Smooth muscle cell (in vitro differentiated cells): Measurements from ENCODE around the gene TNRC6A. TPM values are rescaled to one million over a fixed set of nuclear protein-coding genes. Genes with fewer than 3 reads are reported as not detected.

ENCODE experiments used
- DNase-seq: peaks from one replicate; lab custom pipeline; 2025; ENCODE audit not compliant: unreplicated experiment; lab: John Stamatoyannopoulos, UW
- H2AFZ ChIP-seq: fragments of 200-600 bp; sonication (generic); 2 replicates; pipeline ENCODE4 v1.6.0; 2016; ENCODE audit warnings: antibody characterized with exemption, low read depth, mild to moderate bottlenecking
- H3F3A ChIP-seq: fragments of 200-600 bp; sonication (generic); 2 replicates; pipeline ENCODE4 v1.6.0; 2017; ENCODE audit warnings: antibody characterized with exemption, low read depth
- H3K27ac ChIP-seq: fragments of 200-600 bp; sonication (generic); 2 replicates; pipeline ENCODE4 v1.5.1; 2016; ENCODE audit warnings: low read depth, mild to moderate bottlenecking
- H3K27me3 ChIP-seq: fragments of 200-600 bp; sonication (generic); 2 replicates; pipeline ENCODE4 v1.6.1; 2016; ENCODE audit warnings: low read depth, mild to moderate bottlenecking
- H3K36me3 ChIP-seq: fragments of 200-600 bp; sonication (generic); 2 replicates; pipeline ENCODE4 v1.5.1; 2016; ENCODE audit warnings: low read depth
- H3K4me1 ChIP-seq: fragments of 200-600 bp; sonication (generic); 2 replicates; pipeline ENCODE4 v1.5.1; 2016; ENCODE audit warnings: low read depth
- H3K4me2 ChIP-seq: fragments of 200-600 bp; sonication (generic); 2 replicates; pipeline ENCODE4 v1.6.0; 2016; ENCODE audit warnings: mild to moderate bottlenecking
- H3K4me3 ChIP-seq: fragments of 200-600 bp; sonication (generic); 2 replicates; pipeline ENCODE4 v1.5.1; 2016; ENCODE audit warnings: mild to moderate bottlenecking
- H3K79me2 ChIP-seq: fragments of 200-600 bp; sonication (generic); 2 replicates; pipeline ENCODE4 v1.6.0; 2016; ENCODE audit warnings: low read depth, mild to moderate bottlenecking
- H3K9ac ChIP-seq: fragments of 200-600 bp; sonication (generic); 2 replicates; pipeline ENCODE4 v1.6.0; 2016; ENCODE audit warnings: low read depth
- H3K9me3 ChIP-seq: fragments of 200-600 bp; sonication (generic); replicated peaks from 2 replicates; pipeline ENCODE4 v1.5.1; 2016; ENCODE audit warnings: low read depth
- H4K20me1 ChIP-seq: fragments of 200-600 bp; sonication (generic); 2 replicates; pipeline ENCODE4 v1.6.0; 2016; ENCODE audit warnings: low read depth
- WGBS: methylation state at CpG from one replicate; pipeline ENCODE4 v1.1.7; 2016; ENCODE audit warnings: low lambda C conversion rate; 5-methylcytosine and 5-hydroxymethylcytosine counted together
- polyA plus RNA-seq: library from polyadenylated mRNA; unstranded; fragments of >200 nt; fragmentation: Nextera tagmentation; extraction: Ambion mirVana; gene quantifications from 2 replicates; pipeline ENCODE4 v1.2.1, GENCODE V29; 2016
- total RNA-seq: library from RNA; depleted of rRNA; stranded (reverse); fragments of >200 nt; gene quantifications from 2 replicates; pipeline ENCODE4 v1.2.3, GENCODE V29; 2014
- TF ChIP-seq, protein P1 (sequence below): fragments of 200-600 bp; sonication (generic); IDR thresholded peaks from 2 replicates; pipeline ENCODE4 v1.5.1; 2017; ENCODE audit warnings: borderline replicate concordance, mild to moderate bottlenecking, antibody characterized with exemption; ENCODE audit not compliant: insufficient read depth, poor library complexity, severe bottlenecking

Gene TNRC6A
- total and polyA plus RNA-seq, 2 experiments from 2014 or later: 14.6 to 30.3 TPM

DNA sequence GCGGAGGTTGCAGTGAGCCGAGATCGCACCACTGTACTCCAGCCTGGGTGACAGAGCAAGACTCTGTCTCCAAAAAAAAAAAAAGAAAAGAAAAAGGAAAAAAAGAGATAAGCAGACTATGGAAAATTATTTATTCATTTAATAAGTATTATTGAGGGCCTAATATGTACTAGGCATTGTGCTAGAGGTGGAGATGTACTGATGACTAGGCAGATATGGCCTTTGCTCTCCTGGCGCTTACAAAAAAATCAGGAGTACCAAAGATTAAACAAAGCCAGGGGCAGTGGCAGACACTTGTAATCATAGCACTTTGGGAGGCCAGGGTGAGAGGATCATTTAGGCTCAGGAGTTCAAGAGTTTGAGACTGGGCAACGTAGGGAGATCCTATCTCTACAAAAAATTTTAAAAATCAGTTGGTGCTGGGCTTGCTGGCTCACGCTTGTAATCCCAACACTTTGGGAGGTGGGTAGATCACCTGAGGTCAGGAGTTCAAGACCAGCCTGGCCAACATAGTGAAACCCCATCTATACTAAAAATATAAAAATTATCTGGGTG, 10.4 kb upstream of the TNRC6A start:
- Histone ChIP-seq H3K4me3 (no peak overlapping the region), H3K27ac (no peak overlapping the region), H3K79me2 (no peaks in the 10 kb centered on the region), H2AFZ (no peak overlapping the region), H3K9ac (no peak overlapping the region), H3K4me2 (no peak overlapping the region), H3K9me3 (no peaks in the 10 kb centered on the region), H3K4me1 (no peaks in the 10 kb centered on the region), H3K36me3 (no peaks in the 10 kb centered on the region), H3F3A (no peaks in the 10 kb centered on the region), H3K27me3 (no peaks in the 10 kb centered on the region), H4K20me1 (no peaks in the 10 kb centered on the region)
- DNase-seq: no peak
- TF ChIP-seq, protein P1, sequence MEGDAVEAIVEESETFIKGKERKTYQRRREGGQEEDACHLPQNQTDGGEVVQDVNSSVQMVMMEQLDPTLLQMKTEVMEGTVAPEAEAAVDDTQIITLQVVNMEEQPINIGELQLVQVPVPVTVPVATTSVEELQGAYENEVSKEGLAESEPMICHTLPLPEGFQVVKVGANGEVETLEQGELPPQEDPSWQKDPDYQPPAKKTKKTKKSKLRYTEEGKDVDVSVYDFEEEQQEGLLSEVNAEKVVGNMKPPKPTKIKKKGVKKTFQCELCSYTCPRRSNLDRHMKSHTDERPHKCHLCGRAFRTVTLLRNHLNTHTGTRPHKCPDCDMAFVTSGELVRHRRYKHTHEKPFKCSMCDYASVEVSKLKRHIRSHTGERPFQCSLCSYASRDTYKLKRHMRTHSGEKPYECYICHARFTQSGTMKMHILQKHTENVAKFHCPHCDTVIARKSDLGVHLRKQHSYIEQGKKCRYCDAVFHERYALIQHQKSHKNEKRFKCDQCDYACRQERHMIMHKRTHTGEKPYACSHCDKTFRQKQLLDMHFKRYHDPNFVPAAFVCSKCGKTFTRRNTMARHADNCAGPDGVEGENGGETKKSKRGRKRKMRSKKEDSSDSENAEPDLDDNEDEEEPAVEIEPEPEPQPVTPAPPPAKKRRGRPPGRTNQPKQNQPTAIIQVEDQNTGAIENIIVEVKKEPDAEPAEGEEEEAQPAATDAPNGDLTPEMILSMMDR: no peak
- 95% methylated on average over 6 of the region's 6 CpGs for WGBS

DNA sequence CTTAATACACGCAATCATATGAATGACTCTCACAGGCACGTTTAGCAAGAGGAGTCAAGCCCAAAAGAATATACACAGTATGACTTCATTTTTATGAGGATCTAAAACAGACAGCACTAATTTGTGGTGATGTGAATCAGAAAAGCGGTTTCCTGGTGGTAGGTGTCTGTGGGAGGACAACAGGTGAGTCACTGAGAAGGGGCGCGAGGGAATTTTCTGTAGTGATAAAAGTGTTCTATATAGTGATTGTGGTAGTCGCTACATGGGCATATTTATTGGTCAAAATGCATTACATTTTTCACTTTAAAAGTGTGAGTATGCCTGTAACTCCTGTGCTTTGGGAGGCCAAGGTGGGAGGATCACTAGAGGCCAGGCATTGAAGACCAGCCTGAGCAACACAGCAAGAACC, 7.6 kb upstream of the TNRC6A start:
- DNase-seq: no peak
- TF ChIP-seq, protein P1: no peak
- 85% methylated on average over 6 of the region's 6 CpGs for WGBS

DNA sequence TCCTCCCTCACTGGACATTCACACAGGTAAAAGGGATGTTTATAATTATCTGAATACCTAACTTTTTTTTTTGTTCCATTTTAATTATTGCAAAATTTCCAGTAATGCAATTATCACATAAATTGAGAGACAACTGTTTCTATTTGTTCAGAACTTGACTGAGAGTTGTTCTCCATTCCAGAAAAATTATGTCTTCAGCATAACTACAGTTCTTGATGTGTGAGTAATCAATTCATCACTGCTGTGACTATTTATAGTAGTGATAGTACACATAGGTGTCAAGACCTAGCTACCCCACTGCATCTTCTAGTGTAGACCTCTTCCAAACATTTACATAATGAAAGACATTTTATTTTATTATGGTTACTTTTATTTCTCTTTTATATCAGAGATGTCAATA, 5.8 kb upstream of the TNRC6A start:
- H3K4me3 ChIP-seq: no peak overlapping the region
- H3K36me3 ChIP-seq: no peaks in the 10 kb centered on the region
- H4K20me1 ChIP-seq: no peaks in the 10 kb centered on the region
- TF ChIP-seq, protein P1: no peak
- no peaks in the 10 kb centered on the region for H3K79me2 ChIP-seq
- peaks cover 1% of the 10 kb centered on the region for H3K4me1 ChIP-seq
- no peaks in the 10 kb centered on the region for H3F3A ChIP-seq
- no peaks in the 10 kb centered on the region for H3K9me3 ChIP-seq
- H3K4me2 ChIP-seq: no peak overlapping the region
- H3K9ac ChIP-seq: no peak overlapping the region
- H3K27me3 ChIP-seq: no peaks in the 10 kb centered on the region
- H3K27ac ChIP-seq: no peak overlapping the region
- DNase-seq: no peak
- no peak overlapping the region for H2AFZ ChIP-seq

More for the DNA sequence above, 7.6 kb upstream of the TNRC6A start:
- Histone ChIP-seq H3K27ac (no peak overlapping the region), H3K4me2 (no peak overlapping the region), H3F3A (no peaks in the 10 kb centered on the region), H3K27me3 (no peaks in the 10 kb centered on the region), H2AFZ (no peak overlapping the region), H3K4me3 (no peak overlapping the region), H3K36me3 (no peaks in the 10 kb centered on the region), H3K4me1 (no peaks in the 10 kb centered on the region), H4K20me1 (no peaks in the 10 kb centered on the region), H3K9me3 (no peaks in the 10 kb centered on the region), H3K79me2 (no peaks in the 10 kb centered on the region), H3K9ac (no peak overlapping the region)

DNA sequence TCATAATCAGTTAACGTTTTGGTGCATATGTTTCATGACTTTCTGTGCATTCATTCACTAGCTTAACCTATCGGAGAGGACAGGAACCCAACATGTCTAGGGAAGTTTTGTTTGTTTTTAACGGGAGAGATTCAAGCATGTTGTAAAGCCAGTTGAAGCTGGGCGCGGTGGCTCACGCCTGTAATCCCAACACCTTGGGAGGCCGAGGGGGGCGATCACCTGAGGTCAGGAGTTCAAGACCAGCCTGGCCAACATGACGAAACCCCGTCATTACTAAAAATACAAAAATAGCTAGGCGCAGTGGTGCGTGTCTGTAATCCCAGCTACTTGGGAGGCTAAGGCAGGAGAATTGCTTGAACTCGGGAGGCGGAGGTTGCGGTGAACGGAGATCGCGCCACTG, 1.4 kb upstream of the TNRC6A start:
- Histone ChIP-seq H3K4me3 (no peak overlapping the region), H3K27ac (no peak overlapping the region), H3K27me3 (no peaks in the 10 kb centered on the region), H3K9ac (no peak overlapping the region), H3K4me1 (peaks cover 16% of the 10 kb centered on the region), H2AFZ (no peak overlapping the region), H3F3A (no peaks in the 10 kb centered on the region), H4K20me1 (peaks cover 28% of the 10 kb centered on the region), H3K9me3 (no peaks in the 10 kb centered on the region), H3K36me3 (no peaks in the 10 kb centered on the region), H3K4me2 (no peak overlapping the region), H3K79me2 (peaks cover 31% of the 10 kb centered on the region)
- WGBS: over 99% methylated on average over 18 of the region's 18 CpGs
- TF ChIP-seq, protein P1: no peak
- no peak for DNase-seq
